B cell (primary cell): ENCODE measurements around the gene ZBTB46. TPM values are rescaled to one million over a fixed set of nuclear protein-coding genes. Genes with fewer than 3 reads are reported as not detected.

Source experiments
- ATAC-seq: fragments of 200-7000 bp; cut with Tn5 transposase; one replicate; pipeline ENCODE4 v1.10.0; 2021; ENCODE audit warnings: low read depth, mild to moderate bottlenecking, moderate number of reproducible peaks, moderate library complexity
- CTCF ChIA-PET: fragments of 350-600 bp; sonication (Branson Sonifier 250); formaldehyde crosslinking; loops from one replicate; lab custom pipeline; 2021; ENCODE audit warnings: antibody characterized with exemption, inconsistent platforms; lab: Charles Lee
- POLR2A ChIA-PET: fragments of 350-600 bp; sonication (Branson Sonifier 250); formaldehyde crosslinking; loops from one replicate; lab custom pipeline; 2021; ENCODE audit warnings: antibody characterized with exemption; lab: Charles Lee
- DNase-seq: peaks from one replicate; pipeline ENCODE4 v3.0.0; 2013
- H2AFZ ChIP-seq: 2 replicates; pipeline ENCODE4 v1.6.1; 2012; ENCODE audit warnings: mild to moderate bottlenecking, low read depth, low read length; ENCODE audit not compliant: insufficient read depth, poor library complexity, severe bottlenecking
- H3K27ac ChIP-seq, 2 donors: 1 replicate in 1 of 2; 2 replicates in 1 of 2; pipeline ENCODE4 v1.5.1; 2012 to 2013; ENCODE audit warnings: low read length in 2 of 2, mild to moderate bottlenecking in 2 of 2, moderate library complexity in 1 of 2
- H3K27me3 ChIP-seq, 4 experiments: fragments of 200-600 bp in 1 of 4; sonication (generic) in 1 of 4; replicated peaks in 1 of 4; 1 replicate in 2 of 4; 2 replicates in 2 of 4; pipeline versions ENCODE4 v1.6.1 to v1.7.0; 2013 to 2016; ENCODE audit warnings: low read length in 3 of 4, mild to moderate bottlenecking in 2 of 4, mixed read lengths in 1 of 4, moderate library complexity in 1 of 4; ENCODE audit not compliant: insufficient read depth in 4 of 4, control insufficient read depth in 3 of 4; ENCODE audit errors: control extremely low read depth in 1 of 4
- H3K36me3 ChIP-seq, 2 experiments: replicated peaks in 1 of 2; 1 replicate in 1 of 2; 2 replicates in 1 of 2; pipeline versions ENCODE4 v1.6.1 to v1.7.1; 2013; ENCODE audit warnings: low read length in 1 of 2; ENCODE audit not compliant: insufficient read depth in 2 of 2, control insufficient read depth in 1 of 2; ENCODE audit errors: control extremely low read depth in 1 of 2, extremely low read depth in 1 of 2
- H3K4me1 ChIP-seq, 2 donors: fragments of 200-600 bp in 1 of 2; sonication (generic) in 1 of 2; 1 replicate in 1 of 2; 2 replicates in 1 of 2; pipeline versions ENCODE4 v1.5.1 to v1.6.1; 2013 to 2017; ENCODE audit warnings: low read length in 2 of 2; ENCODE audit not compliant: control insufficient read depth in 2 of 2, insufficient read depth in 2 of 2
- H3K4me2 ChIP-seq: replicated peaks from 2 replicates; pipeline ENCODE3; 2012; ENCODE audit warnings: mild to moderate bottlenecking, low read depth, low read length; ENCODE audit not compliant: poor library complexity, severe bottlenecking
- H3K4me3 ChIP-seq, 5 experiments: fragments of 200-600 bp in 1 of 5; sonication (generic) in 1 of 5; 1 replicate in 3 of 5; 2 replicates in 2 of 5; pipeline versions ENCODE4 v1.5.1 to v1.7.0; 2011 to 2016; ENCODE audit warnings: low read length in 4 of 5, mild to moderate bottlenecking in 4 of 5, low read depth in 2 of 5, control low read depth in 1 of 5, moderate library complexity in 1 of 5; ENCODE audit not compliant: insufficient read depth in 1 of 5; ENCODE audit errors: control extremely low read depth in 1 of 5, extremely low read depth in 1 of 5
- H3K79me2 ChIP-seq: fragments of 200-600 bp; sonication (generic); one replicate; pipeline ENCODE4 v1.6.0; 2016; ENCODE audit warnings: low read length; ENCODE audit not compliant: control insufficient read depth, insufficient read depth
- H3K9ac ChIP-seq: fragments of 200-600 bp; sonication (generic); 2 replicates; pipeline ENCODE4 v1.6.1; 2017; ENCODE audit warnings: mild to moderate bottlenecking, low read length, moderate library complexity
- H3K9me3 ChIP-seq, 3 donors: one replicate each; pipeline versions ENCODE4 v1.6.1 to v1.7.1; 2013; ENCODE audit warnings: low read length in 2 of 3; ENCODE audit not compliant: control insufficient read depth in 2 of 3, insufficient read depth in 1 of 3; ENCODE audit errors: control extremely low read depth in 1 of 3
- H4K20me1 ChIP-seq: 2 replicates; pipeline ENCODE4 v1.6.0; 2012; ENCODE audit warnings: mild to moderate bottlenecking, low read length; ENCODE audit not compliant: insufficient read depth, control insufficient read depth, poor library complexity, severe bottlenecking
- H3K27ac Mint-ChIP-seq: one replicate; pipeline ENCODE4 v1.8.0; 2021; ENCODE audit warnings: mixed read lengths
- H3K27me3 Mint-ChIP-seq: one replicate; pipeline ENCODE4 v1.8.0; 2021; ENCODE audit warnings: mixed read lengths
- H3K4me1 Mint-ChIP-seq: one replicate; pipeline ENCODE4 v1.8.0; 2021; ENCODE audit warnings: mixed read lengths
- H3K4me3 Mint-ChIP-seq: one replicate; pipeline ENCODE4 v1.8.0; 2021; ENCODE audit warnings: mixed read lengths
- H3K9me3 Mint-ChIP-seq: one replicate; pipeline ENCODE4 v1.8.0; 2022; ENCODE audit warnings: mixed read lengths; ENCODE audit not compliant: insufficient read depth
- CTCF ChIP-seq: fragments of 200-600 bp; IDR thresholded peaks from one replicate; pipeline ENCODE4 v1.8.0; 2022; ENCODE audit warnings: antibody characterized with exemption, mild to moderate bottlenecking
- EZH2 ChIP-seq: IDR thresholded peaks from 2 replicates; pipeline ENCODE4 v1.6.1; 2012; ENCODE audit warnings: borderline replicate concordance, low read depth, mild to moderate bottlenecking, moderate library complexity, low read length; ENCODE audit not compliant: insufficient read depth, poor library complexity, severe bottlenecking
- WGBS: methylation state at CpG from one replicate; pipeline ENCODE4 v1.1.5; 2013; ENCODE audit warnings: missing lambda C conversion rate; ENCODE audit not compliant: insufficient coverage; 5-methylcytosine and 5-hydroxymethylcytosine counted together
- intact Hi-C: fragments of 100-400 bp; cut with micrococcal nuclease; formaldehyde crosslinking; loops from one replicate; pipeline ENCODE4 v1.10.0; 2022
- polyA plus RNA-seq: library from polyadenylated mRNA; depleted of rRNA; stranded (reverse); fragments of >200 nt; gene quantifications from 2 replicates; pipeline ENCODE4 v1.2.3, GENCODE V29; 2012
- total RNA-seq, 2 donors: library from RNA; stranded (reverse); fragments of 120-200 nt in 1 of 2; gene quantifications; 1 replicate in 1 of 2; 2 replicates in 1 of 2; pipeline versions ENCODE4 v1.2.3 to v1.2.4, GENCODE V29; 2013 to 2022

Gene ZBTB46
- total and polyA plus RNA-seq, 2 donors (not counting 1 experiment from before 2014, with no cell fraction given): 0.16 to 0.64 TPM

GRCh38 chr20:63848003-63848911, 17.2 kb upstream of the ZBTB46 start:
- Histone ChIP-seq H3K27ac (no peak overlapping the region), H4K20me1 (no peaks in the 10 kb centered on the region), H2AFZ (no peak overlapping the region), H3K27me3 (peaks cover 0 to 60% (median 24%) of the 10 kb centered on the region in 4 experiments), H3K9me3 (no peaks in the 10 kb centered on the region), H3K36me3 (no peaks in the 10 kb centered on the region), H3K4me2 (no peak overlapping the region), H3K4me3 (no peak overlapping the region), H3K9ac (no peak overlapping the region), H3K79me2 (no peaks in the 10 kb centered on the region), H3K4me1 (peaks cover 27 to 42% of the 10 kb centered on the region in 2 donors)
- WGBS: 77% methylated on average over 28 of the region's 28 CpGs
- ChIA-PET POLR2A (no interaction called here), CTCF (no interaction called here)
- TF ChIP-seq EZH2 (no peak), CTCF (no peak)
- H3K27me3 Mint-ChIP-seq: peaks cover 29% of the 10 kb centered on the region
- peaks cover 15% of the 10 kb centered on the region for H3K4me1 Mint-ChIP-seq
- intact Hi-C loops: no loop called here
- no peak overlapping the region for H3K27ac Mint-ChIP-seq
- H3K4me3 Mint-ChIP-seq: no peak overlapping the region
- DNase-seq (no peak), ATAC-seq (no peak)
- no peaks in the 10 kb centered on the region for H3K9me3 Mint-ChIP-seq
